GM10266 (cell line): ENCODE measurements around the gene ACCS.

Source experiments
- DNase-seq: peaks from one replicate; pipeline ENCODE4 v3.0.0; 2012; ENCODE audit errors: extremely low spot score
- CTCF ChIP-seq: IDR thresholded peaks from 2 replicates; pipeline ENCODE4 v1.5.1; 2012; ENCODE audit warnings: mild to moderate bottlenecking, low read depth; ENCODE audit not compliant: control insufficient read depth, insufficient read depth; ENCODE audit errors: missing control alignments

Gene ACCS

GRCh38 chr11:44116234-44116830 lies 50.3 kb downstream of the ACCS start:
- no peak for DNase-seq
- no peak for TF ChIP-seq CTCF

GRCh38 chr11:44120169-44120568 lies 54.1 kb downstream of the ACCS start:
- TF ChIP-seq CTCF = no peak
- no peak for DNase-seq

- TF ChIP-seq CTCF = no peak
- DNase-seq = no peak
Observed at GRCh38 chr11:44125598-44125997, 59.5 kb downstream of the ACCS start.

GRCh38 chr11:44126304-44126703 lies 60.2 kb downstream of the ACCS start:
- no peak for TF ChIP-seq CTCF
- no peak for DNase-seq

- DNase-seq = no peak
- no peak for TF ChIP-seq CTCF
Observed at GRCh38 chr11:44127130-44127529, 61.1 kb downstream of the ACCS start.

GRCh38 chr11:44128729-44129128 lies 62.7 kb downstream of the ACCS start:
- TF ChIP-seq CTCF = no peak
- DNase-seq = no peak

- no peak for TF ChIP-seq CTCF
- DNase-seq = no peak
Observed at GRCh38 chr11:44130751-44131150, 64.7 kb downstream of the ACCS start.
